AG09309 (cell line): ENCODE data around the gene PPP3CB.

Experiments used
- DNase-seq: peaks from one replicate; pipeline ENCODE4 v3.0.0-alpha.2; 2010; ENCODE audit warnings: low read depth
- H3K4me3 ChIP-seq: 2 replicates; pipeline ENCODE4 v1.5.1; 2011; ENCODE audit warnings: mild to moderate bottlenecking, low read depth, low read length, moderate library complexity; ENCODE audit not compliant: control insufficient read depth
- TF ChIP-seq, protein P1 (sequence below): IDR thresholded peaks from 2 replicates; pipeline ENCODE4 v1.5.1; 2011; ENCODE audit warnings: mild to moderate bottlenecking, low read depth, low read length, inconsistent platforms; ENCODE audit not compliant: insufficient read depth, control insufficient read depth; ENCODE audit errors: missing control alignments

PPP3CB gene

GRCh38 chr10:73469579-73469978, 26.2 kb downstream of the PPP3CB start:
- no peak overlapping the region for H3K4me3 ChIP-seq
- TF ChIP-seq, protein P1, sequence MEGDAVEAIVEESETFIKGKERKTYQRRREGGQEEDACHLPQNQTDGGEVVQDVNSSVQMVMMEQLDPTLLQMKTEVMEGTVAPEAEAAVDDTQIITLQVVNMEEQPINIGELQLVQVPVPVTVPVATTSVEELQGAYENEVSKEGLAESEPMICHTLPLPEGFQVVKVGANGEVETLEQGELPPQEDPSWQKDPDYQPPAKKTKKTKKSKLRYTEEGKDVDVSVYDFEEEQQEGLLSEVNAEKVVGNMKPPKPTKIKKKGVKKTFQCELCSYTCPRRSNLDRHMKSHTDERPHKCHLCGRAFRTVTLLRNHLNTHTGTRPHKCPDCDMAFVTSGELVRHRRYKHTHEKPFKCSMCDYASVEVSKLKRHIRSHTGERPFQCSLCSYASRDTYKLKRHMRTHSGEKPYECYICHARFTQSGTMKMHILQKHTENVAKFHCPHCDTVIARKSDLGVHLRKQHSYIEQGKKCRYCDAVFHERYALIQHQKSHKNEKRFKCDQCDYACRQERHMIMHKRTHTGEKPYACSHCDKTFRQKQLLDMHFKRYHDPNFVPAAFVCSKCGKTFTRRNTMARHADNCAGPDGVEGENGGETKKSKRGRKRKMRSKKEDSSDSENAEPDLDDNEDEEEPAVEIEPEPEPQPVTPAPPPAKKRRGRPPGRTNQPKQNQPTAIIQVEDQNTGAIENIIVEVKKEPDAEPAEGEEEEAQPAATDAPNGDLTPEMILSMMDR, result no peak
- DNase-seq, result no peak

DNA sequence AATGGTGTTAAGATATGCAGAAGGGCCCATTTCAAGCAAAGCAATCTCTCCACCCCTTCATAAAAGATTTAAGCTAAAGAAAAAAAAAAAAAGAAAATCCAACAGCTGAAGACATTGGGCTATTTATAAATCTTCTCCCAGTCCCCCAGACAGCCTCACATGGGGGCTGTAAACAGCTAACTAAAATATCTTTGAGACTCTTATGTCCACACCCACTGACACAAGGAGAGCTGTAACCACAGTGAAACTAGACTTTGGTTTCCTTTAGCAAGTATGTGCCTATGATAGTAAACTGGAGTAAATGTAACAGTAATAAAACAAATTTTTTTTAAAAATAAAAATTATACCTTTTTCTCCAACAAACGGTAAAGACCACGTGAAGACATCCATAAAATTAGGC, 28.6 kb downstream of the PPP3CB start:
- TF ChIP-seq, protein P1, result no peak
- no peak overlapping the region for H3K4me3 ChIP-seq
- no peak for DNase-seq

- TF ChIP-seq, protein P1, result no peak
- DNase-seq, result no peak
- no peak overlapping the region for H3K4me3 ChIP-seq
Measured at GRCh38 chr10:73465978-73466726, 29.7 kb downstream of the PPP3CB start.

DNA sequence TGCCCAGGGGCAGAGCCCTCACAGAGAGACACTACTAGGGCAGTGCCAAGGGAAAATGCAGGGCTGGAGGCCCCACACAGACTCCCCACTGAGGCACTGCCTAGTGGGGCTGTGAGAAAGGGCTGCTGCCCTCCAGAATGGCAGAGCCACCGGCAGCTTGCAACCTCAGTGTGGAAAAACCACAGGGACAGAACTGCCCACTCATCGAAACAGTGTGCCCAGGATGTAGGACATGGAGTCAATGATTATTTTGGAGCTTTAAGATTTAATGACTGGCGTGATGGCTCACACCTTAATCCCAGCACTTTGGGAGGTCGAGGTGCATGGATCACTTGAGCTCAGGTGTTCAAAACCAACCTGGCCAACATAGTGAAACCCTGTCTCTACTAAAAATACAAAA, 34.9 kb downstream of the PPP3CB start:
- no peak for DNase-seq
- TF ChIP-seq, protein P1, result no peak
- H3K4me3 ChIP-seq, result no peak overlapping the region

GRCh38 chr10:73459683-73460314, 36.0 kb downstream of the PPP3CB start:
- DNase-seq, result no peak
- TF ChIP-seq, protein P1, result no peak
- no peak overlapping the region for H3K4me3 ChIP-seq

DNA sequence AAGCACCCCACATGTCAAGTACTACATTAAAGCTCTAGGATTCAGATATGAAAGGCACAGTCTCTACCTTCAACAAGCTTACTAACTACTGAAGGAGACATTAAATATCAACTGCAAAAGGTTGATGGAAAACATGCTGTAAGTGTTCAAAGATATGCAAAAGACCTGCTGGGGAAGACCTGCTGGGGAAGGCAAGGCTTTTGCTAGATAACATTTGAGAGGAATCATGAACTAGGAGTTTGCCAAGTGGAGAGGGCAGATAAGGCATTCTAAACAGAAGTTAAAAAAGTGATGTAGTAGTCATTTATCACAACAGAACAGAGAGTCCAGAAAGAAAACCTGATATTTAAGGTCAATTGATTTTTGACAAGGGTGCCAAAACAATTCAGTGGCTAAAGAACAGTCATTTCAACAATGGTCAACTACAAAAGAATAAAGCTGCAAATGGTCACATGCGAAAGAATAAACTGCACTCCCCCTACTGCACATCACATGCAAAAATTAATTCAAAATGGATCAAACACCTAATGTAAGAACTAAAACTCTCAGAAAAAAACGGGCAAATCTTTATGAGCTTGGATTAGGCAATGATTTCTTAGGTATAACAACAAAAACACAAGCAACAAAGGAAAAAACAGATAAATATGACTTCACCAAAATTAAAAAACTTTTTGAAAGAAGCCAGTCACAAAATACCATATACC, 39.5 kb downstream of the PPP3CB start:
- no peak overlapping the region for H3K4me3 ChIP-seq
- TF ChIP-seq, protein P1, result no peak
- no peak for DNase-seq
